GM21515 (cell line): Measurements from ENCODE around the gene ATP5PO.

Source experiments
- ATAC-seq: cut with Tn5 transposase; IDR thresholded peaks from one replicate; pipeline ENCODE4 v1.9.1; 2021; ENCODE audit not compliant: unreplicated experiment

The ATP5PO gene

DNA sequence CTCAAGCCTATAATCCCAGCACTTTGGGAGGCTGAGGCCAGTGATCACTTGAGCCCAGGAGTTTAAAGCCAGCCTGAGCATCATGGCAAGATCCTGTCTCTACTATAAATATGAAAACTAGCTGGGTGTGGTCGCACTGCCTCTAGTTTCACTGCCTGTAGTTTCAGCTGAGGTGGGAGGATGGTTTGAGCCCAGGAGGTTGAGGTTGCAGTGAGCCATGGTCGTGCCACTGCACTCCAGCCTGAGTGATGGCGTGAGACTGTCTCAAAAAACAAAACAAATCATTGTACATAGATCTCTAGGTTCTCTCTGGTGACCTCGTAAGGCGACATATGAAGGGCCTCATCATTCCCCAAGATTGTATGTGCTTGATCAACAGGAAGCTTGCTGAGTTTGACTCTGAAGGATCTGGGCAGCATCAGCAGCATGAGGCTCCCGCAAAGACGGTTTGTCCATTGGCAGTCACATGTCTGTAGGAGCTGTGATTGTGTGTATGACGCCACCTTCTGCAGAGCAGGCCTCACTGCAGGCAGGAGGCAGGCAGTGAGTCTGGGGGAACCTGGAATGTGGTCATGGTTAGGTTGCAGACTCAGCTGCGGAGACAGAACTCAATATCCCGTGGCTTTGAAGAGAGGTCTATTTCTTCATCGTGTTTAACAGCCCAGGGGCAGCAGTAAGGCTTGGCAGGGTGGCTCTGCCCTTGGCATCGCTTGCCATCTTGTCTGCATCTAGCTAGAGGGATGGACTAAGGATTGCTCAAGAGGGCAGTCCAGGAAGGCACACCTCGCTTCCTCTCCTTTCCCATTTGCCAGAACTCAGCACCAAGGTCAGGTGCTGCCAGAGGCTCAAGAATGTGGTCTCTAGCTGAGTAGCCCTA is 14.0 kb downstream of the ATP5PO start:
- no peak for ATAC-seq

DNA sequence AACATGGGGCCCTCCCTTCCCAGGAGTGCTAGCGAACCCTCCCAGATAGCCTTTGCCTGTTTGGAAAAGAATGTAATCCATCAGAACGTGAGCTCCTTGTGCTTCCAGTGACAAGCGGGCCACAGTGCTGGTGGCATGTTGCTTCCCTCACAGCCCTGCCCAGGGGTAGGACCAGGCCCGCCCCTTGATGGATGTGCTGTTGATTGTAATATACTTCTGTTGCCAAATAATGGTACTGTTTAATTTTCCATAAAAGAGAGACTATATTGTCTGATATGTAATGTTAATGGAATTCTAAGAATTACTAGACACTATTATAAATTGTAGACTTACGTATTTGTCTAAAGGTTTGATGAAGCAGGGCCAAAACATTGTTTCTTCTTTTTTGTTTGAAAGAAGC is 16.4 kb downstream of the ATP5PO start:
- ATAC-seq = no peak

DNA sequence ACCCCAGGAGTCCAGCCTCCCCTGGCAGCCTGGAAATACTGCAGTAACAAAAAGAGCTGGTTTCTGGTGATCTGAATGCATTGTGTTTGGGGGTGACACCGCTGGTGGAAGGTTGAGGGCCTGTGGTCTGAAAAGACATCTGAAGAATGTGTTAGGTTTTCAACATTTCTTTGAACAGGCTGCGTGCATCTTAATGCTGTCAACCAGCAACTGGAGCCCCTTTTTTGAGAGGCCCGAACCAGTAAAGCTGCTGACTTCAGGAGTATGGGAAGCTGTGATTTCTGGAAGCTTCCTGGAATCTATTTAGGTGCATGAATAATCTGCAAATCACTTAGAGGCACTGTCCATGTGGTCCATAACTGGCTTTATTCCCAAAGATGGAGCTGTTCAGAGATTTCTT is 17.0 kb downstream of the ATP5PO start:
- ATAC-seq = no peak

DNA sequence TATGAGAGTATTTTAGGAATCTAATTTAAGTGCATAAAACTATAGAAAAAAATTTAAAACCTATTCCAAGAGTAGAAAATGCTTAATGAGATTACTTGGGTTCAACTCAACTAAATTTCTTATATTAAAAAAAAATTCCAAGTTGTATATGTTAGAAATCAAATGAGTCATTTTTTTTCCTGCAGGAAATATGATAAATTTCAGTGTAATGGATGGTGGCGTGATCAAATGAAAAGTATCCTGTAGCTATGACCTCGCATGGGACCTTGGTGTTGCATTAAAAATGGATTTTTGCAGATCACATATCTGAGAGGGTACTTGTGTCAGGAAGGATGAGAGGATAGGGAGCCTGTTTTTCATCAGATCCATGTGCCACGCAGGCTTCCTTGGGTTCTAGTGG is 17.9 kb downstream of the ATP5PO start:
- ATAC-seq = no peak

GRCh38 chr21:33897098-33897497 is 18.5 kb downstream of the ATP5PO start:
- ATAC-seq = no peak

- no peak for ATAC-seq
Observed at GRCh38 chr21:33896691-33897090, 18.9 kb downstream of the ATP5PO start.

GRCh38 chr21:33895356-33895755 is 20.2 kb downstream of the ATP5PO start:
- ATAC-seq = no peak

- no peak for ATAC-seq
Observed at GRCh38 chr21:33894736-33895288, 20.8 kb downstream of the ATP5PO start.

GRCh38 chr21:33893917-33894316 is 21.7 kb downstream of the ATP5PO start:
- no peak for ATAC-seq

DNA sequence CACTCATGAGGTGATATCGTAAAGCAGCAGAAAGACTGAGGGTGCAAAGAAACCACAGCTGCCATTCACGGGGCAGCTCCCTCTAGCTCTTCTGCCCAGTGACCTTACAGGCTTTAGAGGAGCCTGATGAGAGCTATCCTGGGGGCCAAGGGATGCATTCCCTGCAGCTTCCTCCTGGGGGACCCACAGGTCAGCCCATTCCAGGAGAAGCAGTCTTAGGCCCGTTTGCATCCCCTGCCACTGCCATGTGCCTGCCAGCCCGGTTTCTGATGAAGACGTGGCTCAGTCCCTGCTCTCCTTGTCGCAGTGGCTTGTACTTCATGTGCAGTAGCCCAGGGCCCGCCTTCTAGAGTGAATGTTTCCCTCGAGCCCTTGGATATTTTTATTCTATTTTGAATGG is 22.8 kb downstream of the ATP5PO start:
- no peak for ATAC-seq

DNA sequence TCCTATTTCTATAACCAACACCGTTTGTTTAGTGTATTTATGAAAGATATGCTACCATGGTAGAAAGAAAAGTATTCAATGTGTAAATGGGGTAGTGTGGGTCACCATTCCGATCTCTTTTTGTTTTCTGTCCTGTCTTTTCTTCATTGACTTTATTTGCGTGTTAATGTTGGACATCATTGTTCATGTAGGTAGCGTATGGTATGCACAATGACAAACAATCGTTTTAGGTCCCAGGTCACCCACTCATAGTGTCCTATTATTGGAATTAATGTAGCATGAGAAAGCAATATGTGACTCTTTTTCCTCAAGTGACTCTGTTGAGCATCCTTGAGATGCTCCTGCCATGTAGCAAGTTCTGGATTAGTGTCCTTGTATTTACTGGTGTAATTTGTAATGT is 25.4 kb downstream of the ATP5PO start:
- no peak for ATAC-seq

DNA sequence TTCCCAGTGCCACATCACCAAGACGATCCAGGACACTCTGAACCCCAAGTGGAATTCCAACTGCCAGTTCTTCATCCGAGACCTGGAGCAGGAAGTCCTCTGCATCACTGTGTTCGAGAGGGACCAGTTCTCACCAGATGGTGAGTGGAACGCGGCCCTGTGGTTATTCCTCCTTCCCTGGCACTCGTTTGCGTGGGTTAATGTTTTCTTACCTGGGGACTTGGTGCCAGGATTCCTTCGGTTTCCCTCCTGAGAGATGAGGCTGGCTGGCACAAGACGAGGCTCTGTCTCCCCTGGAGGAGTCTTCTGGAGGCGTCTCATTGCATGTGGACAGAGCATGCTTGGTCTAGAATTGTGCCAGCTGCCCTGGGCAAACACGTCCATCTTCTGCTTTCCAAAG is 29.3 kb downstream of the ATP5PO start:
- no peak for ATAC-seq

DNA sequence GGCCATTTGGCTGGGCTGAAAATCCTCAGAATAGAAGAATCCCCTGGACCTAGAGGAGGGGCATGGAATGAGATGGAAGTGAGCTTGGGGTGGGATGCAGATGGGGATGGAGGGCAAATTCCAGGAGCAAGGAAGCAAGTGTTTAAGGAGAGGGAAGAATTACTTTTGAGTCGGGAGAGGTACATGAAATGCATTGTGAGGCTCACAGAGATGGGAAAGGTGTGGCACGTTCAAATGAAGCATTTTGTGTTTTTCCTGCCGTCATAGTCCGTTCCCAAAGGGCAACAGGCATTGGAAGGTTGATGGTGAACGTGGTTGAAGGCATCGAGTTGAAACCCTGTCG is 30.5 kb downstream of the ATP5PO start:
- ATAC-seq = no peak

- no peak for ATAC-seq
Observed at GRCh38 chr21:33884376-33885171, 31.0 kb downstream of the ATP5PO start.

DNA sequence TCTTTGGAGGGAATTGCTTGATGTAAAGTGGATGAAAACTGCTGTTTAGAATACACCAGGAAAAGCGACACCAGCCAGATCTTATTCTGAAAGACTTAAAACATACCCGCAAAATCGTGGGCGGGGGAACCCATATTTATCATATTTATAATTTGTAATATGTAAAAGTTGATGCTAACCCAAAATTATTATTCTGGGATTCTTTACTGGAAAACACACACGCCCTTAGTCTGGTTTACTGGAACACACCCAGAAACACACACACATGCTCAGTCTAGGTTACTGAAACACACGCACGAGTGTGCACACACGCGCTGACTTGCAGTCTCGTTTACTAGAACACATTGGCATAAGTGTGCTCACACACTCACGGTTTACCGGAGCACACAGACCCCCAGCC is 32.5 kb downstream of the ATP5PO start:
- ATAC-seq = no peak

DNA sequence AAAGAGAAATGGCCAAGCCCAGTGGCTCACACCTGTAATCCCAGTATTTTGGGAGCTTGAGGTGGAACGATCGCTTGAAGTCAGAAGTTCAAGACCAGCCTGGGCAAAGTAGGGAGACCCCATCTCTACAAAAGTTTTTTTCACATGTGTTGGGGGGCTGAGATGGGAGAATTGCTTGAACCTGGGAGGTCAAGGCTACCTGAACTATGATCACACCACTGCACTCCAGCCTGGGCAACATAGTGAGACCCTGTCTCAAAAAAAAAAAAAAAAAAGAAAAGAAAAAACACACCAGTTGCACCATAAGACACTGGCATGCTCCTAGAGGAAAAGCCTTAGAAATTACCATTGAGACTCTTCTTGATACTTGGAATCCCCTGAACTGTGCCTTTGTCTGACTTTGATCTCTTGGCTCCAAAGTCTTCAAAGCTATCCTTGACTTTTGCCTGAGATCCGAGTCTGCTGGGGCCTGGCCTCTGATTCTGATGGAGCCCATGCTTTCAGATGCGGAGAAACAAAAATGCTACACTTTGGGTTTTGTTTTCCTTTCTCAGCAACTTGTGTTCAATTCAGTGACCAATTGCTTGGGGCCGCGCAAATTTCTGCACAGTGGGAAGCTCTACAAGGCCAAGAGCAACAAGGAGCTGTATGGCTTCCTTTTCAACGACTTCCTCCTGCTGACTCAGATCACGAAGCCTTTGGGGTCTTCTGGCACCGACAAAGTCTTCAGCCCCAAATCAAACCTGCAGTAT is 33.7 kb downstream of the ATP5PO start:
- no peak for ATAC-seq

DNA sequence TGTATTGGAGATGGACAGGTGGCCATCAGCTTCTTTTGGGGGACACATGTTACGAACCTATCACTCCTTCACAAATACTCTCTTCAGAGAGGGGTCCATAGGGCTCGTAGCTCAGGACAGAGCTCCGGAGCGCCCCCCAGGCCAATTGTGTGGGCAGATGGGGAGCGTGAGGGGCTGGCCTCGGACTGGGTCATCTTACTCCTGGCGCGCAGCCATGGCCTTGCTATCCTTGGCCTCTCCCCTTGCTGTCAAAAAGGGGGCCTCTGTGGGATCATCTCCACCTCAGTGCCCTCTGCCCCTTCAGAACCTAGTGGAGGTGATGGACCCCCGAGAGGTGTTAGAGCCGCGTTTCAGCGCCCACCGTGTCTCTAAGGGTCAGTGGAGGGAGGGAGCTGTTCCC is 35.0 kb downstream of the ATP5PO start:
- no peak for ATAC-seq

DNA sequence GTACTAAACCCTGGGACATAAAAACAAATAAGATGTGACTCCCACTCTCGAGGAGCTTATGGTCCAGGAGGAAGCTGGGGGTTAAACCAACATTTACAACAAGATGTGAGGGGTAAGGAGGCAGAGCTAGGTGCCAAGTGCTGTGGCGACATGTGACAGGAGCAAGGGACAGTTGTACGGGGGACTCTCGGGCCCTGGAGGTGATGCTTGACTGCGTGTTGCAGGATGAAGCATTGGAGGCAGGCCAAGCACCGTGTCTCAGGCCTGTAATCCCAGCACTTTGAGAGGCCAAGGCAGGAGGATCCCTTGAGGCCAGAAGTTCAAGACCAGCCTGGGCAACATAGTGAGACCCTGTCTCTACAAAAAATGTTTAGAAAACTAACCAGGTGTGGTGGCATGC is 36.8 kb downstream of the ATP5PO start:
- ATAC-seq = no peak

GRCh38 chr21:33875026-33875695 is 40.4 kb downstream of the ATP5PO start:
- ATAC-seq = no peak

DNA sequence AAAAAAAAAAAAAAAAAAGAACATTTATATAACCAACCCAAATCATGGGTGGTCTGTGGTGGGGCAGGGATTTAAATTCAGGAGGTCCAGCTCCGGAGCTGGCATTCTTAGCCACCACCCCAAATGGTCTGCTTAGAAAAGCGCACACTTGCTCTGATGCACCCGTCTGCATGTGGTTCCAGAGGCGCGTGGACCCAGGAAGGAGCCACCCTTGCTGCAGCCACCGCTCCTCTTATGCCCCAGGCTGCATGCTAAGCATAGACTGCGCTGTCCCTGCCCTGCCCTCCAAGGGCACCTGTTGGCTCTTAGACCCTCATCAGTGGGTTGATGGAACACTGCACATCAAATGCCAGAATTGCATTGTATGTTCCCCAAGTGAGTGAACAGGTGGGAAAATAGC is 41.4 kb downstream of the ATP5PO start:
- no peak for ATAC-seq
